ENCODE data around the gene SKIC8.

SKIC8 gene

DNA sequence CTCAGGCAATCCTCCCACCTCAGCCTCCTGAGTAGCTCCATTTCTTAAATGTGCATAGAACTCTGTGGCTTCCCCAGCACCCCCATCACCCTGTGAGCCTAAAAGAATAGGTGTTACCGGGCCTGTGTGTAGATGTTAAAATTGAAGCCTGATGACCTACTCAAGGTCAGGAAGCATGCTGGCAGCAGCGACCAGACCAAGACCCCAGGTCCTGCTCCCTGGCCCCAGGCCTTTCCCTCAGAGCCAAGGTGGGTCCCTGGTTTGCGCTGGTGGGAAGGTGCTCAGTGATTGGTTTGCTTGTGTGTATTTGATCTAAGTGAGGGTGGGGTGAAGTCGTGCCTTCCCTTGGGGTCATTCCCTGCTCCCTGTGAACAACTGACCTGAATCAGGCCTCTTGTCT, 22.4 kb upstream of the SKIC8 start:
- DNase-seq (ENCODE audit: low read depth): no peak

DNA sequence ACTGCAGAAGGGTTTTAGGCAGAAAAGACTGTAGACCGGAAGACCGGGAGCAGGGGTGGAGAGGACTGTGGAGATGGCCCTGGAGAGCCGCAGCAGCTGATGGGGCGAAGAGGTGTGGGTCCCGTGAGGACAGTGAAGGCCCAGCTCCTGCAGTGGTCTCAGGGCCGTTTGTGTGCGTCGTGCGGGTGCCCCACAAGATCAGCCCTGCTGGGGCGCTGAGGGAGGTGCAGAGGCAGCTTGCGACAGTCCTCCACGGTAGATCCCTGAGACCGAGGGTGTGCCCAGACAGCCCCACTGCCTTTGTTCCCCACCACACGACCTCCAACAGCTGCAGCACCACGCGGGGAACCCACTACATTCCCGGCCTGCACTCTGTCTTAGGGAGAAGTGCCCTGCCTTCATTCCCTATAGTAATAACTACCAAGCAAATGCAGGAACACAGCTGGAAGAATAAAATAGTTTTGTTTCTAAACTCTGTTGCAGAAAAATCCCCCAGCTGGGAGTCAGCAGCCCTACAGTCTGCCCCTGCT, 21.7 kb upstream of the SKIC8 start:
- DNase-seq (ENCODE audit: low read depth): no peak

DNA sequence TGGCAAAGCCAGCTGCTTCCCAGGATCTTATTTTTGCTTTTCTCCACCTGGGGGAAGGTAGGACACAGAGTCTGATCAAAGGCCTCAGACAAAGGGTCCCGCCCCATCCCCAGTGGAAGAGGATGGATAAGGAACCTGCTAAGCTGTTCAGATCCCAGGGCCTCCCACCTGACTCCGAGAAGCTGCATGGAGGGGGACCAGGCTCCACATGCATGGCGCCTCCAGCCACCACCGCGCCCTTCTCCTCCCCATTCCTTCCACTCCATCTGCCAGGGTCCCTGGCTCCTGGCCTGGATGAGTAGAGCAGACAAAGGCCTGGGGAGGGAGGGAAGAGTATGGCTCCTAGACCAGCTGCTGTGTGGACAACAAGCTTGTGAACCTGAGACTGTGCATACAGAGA, 20.8 kb upstream of the SKIC8 start:
- no peak for DNase-seq (ENCODE audit: low read depth)

DNA sequence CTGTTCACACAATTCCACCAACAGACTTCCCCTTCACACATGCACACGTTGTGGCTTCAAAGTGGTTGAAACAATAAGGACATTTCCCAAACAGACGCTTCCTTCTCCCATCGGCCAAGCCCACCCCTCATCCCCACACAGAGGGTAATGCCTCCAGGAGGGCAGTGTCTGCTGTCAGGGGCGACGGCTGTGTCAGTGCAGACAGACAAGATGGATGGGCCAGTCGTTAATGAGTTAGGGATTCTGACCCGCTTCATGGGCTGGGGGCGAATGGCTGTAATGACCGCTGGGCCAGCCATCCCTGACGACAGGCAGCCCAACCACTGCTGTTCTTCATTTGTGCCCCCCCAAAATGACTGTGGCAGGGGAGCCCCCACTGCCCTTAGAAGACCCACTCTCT, 20.2 kb upstream of the SKIC8 start:
- DNase-seq (ENCODE audit: low read depth): no peak

DNA sequence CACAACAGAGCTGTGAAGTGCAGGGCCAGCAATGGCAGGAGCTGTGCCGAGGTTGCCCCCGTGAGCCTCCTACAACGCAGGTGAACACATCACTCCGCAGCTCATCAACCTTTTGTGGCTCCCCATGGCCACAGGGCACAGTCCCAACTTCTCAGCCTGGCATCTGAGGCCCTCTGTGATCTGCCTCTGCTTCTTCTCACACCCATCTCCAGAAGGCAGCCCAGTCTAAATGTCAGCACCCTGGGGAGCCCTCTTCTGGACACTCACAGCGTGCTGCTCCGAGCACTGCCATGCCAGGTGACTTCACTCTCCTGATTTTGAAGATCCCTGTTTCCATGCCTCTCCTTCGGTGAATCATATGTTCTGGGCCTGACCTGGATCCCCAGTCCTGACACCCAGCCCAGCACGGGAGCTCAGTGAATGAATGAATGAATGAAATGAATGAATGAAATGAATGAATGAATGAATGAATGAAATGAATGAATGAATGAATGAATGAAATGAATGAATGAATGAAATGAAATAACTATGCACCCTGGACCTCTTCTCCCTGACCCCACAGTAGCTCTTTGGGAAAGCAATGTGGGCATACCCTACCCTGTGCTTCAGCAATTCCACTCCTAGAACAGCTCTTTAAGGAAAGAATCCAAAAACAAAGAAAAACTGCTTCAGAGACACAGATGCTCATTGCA, 17.9 kb upstream of the SKIC8 start:
- no peak for DNase-seq (ENCODE audit: low read depth)

DNA sequence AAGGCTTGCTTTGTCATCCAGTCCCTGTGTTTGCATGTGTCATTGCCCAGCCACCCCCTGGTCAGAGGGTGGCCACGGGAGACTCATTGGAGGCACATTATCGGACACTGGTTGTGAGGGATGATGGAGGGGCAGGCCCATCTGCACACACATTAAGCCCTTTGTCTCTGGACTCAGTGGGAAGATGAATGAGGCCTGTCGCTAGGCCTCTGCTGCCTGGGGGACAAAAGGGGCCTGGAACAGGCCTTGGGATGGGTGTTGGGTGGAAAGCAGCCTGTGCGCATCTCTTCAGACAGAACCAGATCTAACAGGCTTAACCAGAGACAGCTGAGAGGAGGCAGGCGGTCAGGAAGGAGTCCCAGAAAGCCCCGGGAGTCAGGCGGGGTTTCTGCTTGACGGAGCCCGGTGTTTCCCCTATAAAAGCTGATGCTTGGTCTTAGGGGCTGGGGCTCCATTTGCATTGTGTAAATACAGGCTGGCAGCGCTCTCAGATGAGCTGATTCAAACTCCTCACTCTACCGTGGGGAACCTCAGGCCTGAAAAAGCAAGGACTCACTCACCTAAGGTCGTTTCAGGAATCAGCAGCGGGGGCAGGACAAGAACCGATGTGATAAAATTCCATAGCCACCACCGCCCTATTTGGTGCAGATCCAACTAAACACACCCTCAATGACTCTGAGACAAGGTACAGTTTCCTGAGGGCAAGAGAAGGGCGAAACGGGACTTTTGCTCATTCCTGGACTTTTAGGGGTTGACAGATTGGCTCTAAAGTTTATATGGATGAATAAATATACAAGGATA, 17.1 kb upstream of the SKIC8 start:
- DNase-seq (ENCODE audit: low read depth): no peak

DNA sequence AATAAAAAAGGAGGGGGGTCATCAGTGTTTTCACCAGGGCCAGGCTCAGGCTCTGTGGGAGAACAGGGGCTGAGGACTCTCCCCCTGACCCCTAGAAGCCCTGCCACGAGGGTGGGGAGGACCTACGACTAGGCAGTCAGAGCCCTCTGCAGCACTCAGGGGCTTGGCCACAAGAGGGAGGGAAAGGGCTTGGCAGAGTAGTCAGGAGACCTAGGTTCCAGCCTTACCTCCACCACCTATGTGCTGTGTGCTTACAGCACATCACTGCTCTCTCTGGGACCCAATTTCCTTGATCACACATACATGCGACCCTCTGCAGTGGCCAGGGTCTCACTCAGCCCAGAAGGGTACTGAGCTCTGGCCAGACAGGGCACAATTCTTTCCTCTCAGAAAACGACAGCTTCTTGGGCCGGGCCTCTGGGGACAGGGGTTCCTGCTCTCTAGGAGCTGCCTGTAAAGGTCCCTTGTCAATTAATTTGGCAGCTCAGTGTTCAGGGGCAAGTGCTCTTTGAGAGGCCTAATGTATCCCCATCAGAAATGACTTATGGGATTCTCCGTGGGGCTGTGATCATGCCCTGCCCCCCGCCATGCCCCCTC, 16.4 kb upstream of the SKIC8 start:
- DNase-seq (ENCODE audit: low read depth): no peak

DNA sequence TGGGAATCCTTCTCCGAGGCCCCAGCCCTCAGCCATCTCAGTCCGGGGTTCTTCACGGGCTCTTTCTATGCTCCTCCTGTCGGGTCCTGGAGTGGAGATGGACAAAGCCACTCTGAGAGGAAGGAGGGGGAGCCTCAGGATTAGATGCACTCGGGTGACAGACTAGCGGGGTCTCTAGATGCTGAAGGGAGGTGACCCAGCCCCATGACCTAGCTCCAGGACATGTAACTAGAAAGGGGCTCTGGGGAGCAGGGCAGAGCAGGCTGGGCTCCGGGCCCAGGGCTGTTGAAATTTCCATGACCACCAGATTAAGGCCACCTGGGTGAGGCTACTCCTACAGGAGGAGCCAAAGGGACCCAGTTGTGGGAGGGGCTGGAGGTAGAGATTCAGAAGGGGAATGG, 14.8 kb upstream of the SKIC8 start:
- no peak for DNase-seq (ENCODE audit: low read depth)

DNA sequence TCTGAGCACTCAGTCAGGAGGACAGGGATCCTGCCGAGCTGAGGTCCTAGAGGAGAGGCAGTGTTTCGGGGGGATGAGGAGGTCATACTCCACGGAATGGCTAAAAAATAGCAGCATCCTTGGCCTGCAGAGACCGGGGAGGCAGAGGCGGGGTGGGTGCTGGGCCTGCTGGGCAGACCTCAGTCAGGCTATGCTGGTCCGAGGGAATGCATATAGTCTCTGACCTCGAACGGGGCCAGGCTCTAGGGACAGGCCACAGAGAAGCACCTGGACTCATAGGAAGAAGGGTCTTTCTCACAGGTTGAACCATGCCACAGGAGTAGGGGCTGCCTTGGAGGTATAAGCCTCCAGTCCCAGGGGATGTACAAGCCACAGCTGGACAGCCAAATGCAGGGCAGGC, 14.0 kb upstream of the SKIC8 start:
- DNase-seq (ENCODE audit: low read depth): no peak

DNA sequence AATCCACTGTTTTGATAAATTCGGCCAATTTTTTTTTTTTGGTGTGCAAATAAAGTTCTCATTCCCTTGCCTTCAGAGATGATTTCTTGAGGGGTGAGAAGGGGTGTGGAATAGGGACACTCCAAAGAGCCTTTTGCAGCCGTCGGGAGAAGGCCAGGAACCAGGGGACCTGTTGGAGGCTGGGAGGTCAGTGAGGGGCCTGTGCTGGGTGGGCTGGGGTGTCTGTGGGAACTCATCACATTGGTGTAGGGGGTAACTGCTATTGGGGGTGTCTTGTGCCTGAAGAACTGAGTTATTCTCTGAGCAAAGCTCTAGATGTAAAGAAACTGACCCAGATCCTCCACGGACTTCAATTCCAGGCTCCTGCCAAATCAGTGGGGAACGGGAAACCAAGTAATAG, 13.5 kb upstream of the SKIC8 start:
- no peak for DNase-seq (ENCODE audit: low read depth)

DNA sequence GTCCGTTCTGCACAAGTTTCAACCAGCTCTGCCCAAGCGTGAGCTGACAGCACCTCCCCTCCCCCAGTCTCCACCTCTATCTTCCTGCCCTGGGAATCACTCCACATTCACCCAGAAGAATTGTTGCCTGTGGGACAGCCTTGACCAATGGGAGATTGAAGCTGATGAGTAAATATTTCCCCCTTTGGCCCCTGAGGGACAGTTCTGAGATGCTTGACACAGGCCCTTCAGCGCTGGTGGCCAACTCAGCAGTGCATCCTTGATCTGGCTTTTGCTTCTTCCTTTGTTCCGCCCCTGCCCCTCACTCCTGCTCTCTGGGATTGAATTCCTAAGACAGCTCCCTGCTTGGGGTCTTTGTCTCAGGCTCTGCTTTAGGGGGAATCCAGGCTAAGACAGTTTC, 13.1 kb upstream of the SKIC8 start:
- no peak for DNase-seq (ENCODE audit: low read depth)

DNA sequence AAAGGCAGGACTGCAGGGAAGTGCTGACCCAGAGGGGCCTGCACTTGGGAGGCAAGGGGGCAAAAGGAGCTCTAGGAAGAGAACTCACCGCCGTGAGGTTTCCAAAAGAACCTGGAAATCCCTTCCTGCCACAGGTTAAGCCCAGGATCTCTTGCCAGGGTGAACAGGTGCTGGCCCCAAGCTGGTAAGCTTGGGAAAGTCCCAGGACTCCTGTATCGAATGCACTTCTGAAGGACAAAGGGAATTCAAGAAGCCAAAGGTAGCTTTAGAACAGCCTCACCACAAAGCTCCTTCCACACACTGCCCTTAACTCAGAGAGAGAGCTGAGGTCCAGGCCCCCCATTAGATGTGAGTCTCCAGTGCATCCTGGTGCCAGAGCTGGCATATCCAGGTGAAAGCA, 11.9 kb upstream of the SKIC8 start:
- DNase-seq (ENCODE audit: low read depth): no peak

DNA sequence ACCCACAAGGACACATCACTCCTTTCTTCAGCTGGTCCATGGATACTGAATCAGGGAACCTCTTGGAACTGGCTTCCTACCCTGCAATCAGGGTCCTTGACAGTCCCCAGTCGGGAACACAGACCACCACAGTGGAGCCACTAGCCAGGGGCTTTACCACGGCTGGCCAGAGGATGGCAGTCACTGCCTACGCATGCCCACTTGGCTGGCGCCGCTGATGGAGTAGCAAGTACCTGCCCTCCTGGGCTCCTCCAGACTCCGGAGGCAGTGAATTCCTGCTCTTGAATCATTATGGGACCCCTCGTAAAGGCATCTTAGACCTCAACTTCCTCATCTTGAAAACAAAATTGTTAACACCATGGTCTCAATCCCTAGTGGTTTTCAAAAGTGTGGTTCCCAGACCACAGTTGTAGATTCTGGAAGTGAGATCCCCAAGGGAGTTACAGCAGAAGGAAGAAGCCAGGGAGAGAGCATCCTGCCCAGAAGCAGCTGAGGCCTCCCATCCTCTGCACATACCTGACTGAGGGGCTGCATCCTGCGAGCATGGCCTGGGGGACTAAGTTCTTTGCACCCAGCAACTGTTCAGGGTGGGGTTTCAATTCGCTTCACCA, 9.1 kb upstream of the SKIC8 start:
- DNase-seq (ENCODE audit: low read depth): no peak

DNA sequence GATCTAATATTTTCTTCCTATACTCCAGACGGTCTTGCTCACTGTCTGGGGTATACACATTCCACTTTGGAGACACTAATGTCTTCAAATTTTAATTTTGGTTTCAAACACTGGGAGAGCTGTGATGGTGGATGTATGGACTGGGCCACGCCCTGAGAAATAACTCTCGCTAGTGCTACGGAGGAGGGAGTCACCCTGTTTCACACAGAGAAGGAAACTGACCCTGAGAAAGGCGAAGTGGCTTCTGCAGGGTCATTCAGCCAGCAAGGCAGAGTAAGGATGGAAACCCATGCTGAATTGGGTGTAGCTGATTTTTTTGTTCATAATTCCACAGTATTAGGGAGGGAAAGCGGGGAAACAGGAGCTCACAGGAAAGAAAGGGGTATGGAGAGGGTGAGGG, 8.6 kb upstream of the SKIC8 start:
- DNase-seq (ENCODE audit: low read depth): no peak

DNA sequence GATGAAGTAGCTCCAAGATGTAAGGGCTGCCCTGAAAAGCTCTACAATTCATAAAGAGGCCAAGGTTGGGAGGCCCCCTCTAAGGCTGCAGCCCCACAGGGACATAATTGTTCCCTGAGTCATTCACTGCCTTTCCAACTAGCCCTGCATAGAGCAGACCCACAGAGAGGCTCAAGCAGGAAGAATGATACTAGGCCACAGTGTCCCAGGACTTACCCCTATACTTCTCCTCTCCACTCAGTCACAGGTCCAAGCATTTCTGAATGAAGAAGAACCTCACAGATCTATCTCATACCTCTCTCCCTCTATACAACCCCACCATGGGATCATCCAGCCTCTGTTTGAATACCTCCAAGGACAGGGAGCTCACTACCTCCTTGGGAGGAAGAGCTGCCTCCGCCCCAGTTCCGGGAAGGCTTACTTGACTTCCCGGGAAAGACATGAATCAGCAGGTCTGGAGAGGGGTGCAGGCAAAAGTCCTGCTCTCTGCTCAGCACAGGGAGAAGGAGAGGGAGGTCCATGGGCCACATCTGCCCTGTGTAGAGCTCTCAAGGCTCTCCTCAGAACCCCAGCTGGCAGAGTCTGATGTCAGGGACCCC, 6.9 kb upstream of the SKIC8 start:
- DNase-seq (ENCODE audit: low read depth): no peak

DNA sequence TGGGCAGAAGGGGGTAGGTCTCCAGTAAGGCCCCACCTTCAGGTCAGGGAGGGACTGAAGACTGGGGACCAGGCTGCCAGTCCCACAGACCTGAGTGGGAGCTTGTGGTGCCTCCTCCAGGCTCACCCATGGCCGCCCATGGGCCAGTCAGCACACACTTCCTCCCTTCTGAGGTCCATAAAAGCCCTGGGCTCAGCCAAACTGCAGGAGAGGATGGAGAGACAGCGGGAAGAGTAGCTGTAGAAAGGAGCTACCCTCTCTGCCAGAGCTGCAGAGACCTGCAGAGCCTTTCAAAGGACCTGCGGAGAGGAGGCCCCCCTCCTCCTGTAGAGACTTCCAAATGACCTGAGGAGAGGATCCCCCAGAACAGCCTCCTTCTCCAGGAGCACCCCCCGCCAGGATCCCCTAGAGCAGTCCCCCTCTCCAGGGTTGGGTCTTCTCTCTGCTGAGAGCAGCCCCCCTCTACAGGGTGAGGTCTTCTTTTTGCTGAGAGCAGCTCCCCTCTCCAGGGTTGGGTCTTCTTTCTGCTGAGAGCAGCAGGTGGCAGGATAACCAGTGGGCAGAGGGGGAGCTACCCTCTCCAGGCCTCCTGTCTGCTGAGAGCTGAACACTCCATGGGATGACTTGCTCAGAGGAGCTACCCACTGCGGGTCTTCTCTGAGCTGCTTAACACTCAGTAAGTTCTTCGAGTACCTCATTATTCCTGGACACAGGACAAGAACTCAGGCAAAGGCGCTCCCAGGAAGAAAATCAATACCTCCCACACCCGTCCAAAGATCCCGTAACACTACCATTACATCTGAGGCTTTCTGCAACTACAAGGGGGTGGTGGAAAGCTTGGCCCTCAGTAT, 5.0 kb upstream of the SKIC8 start:
- DNase-seq (ENCODE audit: low read depth): no peak

DNA sequence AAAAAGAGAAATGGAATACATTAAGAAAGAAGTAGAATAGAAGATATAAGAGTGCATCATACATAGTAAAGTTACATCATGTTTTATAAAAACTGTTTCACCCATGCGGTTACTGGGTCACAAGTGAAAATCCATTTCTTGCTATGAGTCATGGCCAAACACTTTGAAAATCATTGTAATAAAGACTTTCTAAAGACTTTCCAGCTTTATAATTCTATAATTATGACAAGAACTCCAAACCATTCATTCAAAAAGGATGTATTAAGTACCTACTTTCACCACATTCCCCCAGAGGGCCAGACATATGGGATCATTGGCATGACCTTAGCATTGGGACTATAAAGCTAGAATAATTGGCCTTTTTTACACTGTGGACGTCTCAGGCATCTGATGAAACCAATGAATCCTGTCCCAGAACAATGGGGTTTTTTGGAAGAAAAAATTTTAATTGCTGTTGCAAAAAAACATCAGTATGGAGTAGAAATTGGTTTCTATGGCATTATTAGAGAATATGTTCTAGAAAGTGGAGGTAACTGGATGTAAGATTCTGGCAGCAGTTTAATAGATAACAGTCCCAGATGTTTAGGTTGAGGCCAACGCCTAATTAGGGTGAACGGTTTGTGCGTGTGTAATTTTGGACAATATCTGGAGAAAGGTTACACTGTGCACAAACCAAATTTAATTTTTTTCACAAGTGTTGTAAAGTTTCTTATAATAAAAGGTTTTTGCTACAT, 3.3 kb upstream of the SKIC8 start:
- DNase-seq (ENCODE audit: low read depth): no peak

DNA sequence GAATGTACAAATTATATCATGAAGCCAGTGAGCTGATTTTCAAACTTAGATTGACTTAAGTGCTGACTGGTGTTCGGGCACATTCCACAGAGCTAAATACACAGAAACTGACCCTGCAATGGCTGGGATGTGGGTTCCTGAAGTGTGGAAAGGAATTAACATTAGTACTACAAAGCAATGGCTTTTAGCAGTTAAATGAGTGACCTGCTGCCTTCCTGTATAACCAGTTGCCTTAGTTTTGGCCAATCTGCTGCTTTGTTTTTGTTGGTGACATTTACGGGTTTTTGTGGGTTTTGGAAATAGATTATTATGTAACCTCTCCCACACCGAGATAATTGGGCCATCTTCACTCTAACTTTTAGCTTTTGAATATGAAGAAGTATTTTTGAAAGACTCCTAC, 2.4 kb upstream of the SKIC8 start:
- no peak for DNase-seq (ENCODE audit: low read depth)

DNA sequence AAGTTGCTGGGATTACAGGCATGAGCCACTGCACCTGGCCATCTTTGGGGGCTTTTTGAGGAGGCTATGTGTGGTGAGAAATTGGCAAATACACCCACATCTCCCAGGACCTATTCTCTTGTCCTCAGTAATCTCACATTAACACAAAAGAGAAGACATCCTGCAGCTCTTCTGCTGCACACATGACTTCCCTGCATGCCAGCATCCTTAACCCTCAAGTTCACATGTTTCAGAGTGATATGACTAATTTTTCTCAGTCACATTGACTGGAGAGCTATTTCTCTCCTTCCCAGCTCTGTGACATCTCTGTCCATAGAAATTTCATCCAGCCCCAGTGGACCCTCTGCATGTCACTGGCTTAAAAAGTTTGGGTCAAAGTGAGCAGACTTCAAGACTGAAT, 1.9 kb upstream of the SKIC8 start:
- DNase-seq (ENCODE audit: low read depth): no peak

DNA sequence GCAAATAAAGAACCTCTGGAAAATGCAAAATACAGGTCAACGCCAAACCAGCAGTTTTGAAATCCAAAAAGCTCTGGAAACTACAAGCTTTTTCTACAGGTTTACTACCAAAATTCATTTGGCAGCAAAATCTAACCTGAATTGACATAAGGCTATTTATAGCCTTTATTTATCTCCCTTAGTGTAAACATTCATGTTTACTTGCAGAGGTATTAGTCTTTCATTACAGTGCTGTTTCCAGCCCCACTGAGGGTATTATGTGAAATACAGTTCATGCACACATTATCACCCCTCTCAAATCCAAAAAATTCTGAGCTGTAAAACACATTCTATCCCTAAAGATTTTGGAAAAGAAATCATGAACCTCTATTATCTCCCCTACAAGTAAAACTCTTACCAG, 7.2 kb downstream of the SKIC8 start:
- DNase-seq (ENCODE audit: low read depth): no peak

DNA sequence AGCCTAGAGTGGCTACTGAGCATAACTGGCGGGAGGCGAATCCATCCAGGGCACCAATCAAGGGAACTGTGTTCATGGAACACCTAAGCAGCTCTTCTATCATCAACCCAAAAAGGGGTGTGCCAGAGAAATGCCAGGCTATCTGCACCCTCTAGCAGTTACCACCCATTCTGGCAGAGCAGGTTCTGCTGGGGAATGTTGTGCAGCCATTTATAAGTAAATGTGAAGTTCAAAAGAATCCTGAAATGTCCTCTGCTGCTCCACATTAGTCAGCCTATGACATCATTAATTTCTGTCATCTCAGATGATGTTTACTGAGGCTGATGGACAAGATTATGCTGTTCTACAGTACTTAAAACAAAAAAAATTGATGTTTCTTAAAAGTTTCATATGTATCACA, 7.7 kb downstream of the SKIC8 start:
- no peak for DNase-seq (ENCODE audit: low read depth)
